NCI-H526 (cell line): ENCODE results near the gene SLC2A13.
"Not testable (repeated sequence)": the region's sequence is repeated elsewhere in the genome, so short reads cannot be mapped to it uniquely, and the experiment has no call there.

Experiments used
- DNase-seq, 2 experiments: peaks; one replicate each; lab custom pipeline; 2025; lab: John Stamatoyannopoulos, UW

Gene SLC2A13

GRCh38 chr12:39928181-39928899 is 177.5 kb downstream of the SLC2A13 start:
- DNase-seq, result no peak

DNA sequence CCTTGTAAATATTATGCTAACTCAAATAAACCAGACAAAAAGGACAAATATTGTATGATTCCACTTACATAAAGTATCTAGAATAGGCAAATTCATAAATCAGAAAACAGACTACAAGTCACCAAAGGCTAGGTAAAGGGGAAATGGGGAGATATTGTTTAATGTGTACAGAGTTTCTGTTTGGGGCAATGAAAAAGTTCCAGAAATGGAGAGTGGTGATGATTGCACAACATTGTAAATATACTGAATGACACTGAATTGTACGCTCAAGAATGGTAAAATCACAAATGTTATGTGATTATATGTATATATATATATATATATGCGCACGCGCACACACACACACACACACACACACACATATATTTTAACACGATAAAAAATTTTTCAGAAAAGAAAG is 182.5 kb downstream of the SLC2A13 start:
- no peak for DNase-seq

DNA sequence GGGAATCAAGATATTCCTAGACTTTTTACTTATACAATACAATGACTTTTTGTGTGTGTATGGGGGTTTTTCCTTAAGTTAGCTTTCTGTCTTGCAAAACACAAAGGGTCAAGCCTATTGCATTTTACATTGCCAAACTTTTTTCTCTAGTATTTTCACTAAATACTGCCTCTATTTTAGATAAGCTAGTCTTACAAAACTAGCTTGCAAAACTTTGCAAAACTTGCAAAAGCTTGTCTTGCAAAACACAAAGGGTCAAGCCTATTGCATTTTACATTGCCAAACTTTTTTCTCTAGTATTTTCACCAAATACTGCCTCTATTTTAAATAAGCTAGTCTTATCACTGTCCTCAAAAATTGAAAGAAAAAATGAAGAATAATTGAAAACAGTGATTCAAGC is 183.3 kb downstream of the SLC2A13 start:
- not testable (repeated sequence) for DNase-seq

- no peak for DNase-seq
Measured at GRCh38 chr12:39920647-39921046, 185.2 kb downstream of the SLC2A13 start.

GRCh38 chr12:39920222-39920621 is 185.7 kb downstream of the SLC2A13 start:
- DNase-seq, result no peak

- DNase-seq, result no peak
Measured at GRCh38 chr12:39919790-39920189, 186.1 kb downstream of the SLC2A13 start.

DNA sequence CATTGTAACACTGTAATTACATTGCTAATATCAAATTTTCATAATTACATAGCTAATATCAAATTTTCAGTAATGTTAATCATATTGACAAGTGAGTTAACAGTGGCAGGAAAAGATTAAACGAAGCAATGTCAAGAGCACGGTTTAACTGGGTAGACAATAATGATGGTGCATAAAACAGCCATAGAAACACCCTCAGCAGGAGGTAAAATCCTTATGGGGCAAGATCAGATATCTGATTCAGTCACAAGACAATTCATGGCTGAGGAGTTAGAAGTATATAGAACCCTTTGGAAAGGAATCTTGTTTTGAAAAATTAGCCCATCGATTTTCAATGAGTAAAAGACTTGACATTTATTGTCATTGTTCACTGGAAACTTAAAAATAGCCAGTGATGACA is 190.6 kb downstream of the SLC2A13 start:
- no peak for DNase-seq

DNA sequence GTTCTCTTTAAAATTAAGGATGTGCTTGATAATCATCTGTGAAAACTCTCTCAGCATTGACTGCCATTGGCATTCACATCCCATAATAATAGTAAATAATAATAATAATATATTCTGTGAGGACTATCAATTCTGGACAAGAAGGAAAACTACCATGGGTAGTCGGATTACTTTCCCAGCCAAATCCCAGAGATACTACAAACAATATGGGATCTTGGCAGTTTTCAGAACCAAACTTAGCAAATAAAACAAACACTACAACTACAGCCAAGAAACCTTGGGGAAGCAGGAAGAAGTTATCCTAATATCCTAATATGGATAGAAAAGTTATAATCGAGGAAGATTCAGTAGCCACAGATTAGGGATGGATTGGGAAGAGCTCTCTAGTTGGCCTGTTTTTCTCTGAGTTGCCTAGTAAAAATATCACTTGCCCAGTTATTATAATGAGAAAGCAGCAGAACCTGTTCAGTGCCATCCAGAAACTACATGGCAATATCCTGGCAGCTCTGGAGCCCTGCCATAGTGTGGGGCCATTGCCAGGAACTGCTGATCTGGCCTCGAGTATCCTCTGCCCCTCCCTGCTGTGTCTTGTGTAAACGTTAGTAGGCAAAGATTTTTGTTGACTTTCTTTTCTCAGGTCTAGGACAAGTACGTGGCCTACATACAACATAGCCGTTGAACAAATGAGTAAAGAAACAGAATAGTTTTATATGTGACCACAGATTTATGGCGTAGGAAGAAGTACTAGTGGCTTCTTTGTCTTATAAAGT is 193.5 kb downstream of the SLC2A13 start:
- peak in 1 of 2 experiments; percentile 0 for DNase-seq

DNA sequence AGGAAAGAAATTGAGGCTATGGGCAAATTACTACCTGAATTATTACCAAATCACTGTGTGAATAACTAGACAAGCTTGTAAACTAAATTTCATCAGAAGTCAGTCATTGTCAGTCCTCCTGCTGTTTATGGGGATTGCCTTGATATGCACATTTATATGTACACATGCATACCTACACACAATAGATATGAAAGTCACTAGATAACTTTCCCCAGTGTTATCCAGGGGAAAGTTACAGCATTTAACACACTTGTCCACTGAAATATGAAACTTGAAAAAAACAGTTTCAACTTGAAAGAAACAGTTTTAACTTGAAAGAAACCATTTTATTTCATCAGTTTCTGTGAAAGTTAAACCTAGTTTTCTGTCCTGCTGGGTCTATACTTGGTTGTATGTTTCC is 199.6 kb downstream of the SLC2A13 start:
- DNase-seq, result no peak

DNA sequence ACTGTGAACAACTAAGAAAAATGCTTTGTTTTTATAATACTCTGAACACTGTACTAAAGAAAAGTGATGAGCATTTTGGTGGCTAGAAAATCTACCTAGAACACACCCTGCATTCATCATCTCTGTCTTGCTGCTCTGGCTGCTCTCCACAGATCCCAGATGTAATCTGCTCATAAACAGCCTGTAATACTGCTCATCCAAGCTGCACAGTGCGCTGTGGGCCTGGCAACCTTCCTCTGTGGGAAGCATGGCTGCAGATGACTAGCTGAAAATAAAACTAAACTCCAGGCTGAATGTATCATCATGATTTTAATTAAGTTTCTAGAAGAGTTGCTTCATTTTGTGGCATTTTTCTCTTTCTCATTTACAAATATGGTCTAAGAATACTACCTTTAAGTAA is 200.7 kb downstream of the SLC2A13 start:
- no peak for DNase-seq

DNA sequence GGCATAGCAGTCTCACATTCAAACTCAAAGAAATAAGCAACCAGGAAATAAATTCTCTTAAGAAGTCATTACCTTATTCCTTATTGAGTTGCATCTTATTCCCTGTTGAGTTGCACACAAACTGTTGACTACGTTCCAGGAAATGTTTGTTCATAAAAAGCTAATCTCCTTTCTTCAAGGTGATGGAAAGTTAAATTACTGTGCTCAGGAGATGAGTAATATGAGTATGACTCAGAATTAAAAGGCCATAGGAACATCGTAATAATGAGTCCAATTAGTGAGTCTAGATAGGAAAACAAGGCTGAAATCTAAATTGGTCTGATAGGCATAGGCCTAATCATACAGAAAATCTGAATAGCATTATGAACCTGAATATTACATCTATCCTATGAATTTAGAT is 203.1 kb downstream of the SLC2A13 start:
- no peak for DNase-seq

- no peak for DNase-seq
Measured at GRCh38 chr12:39897315-39897714, 208.6 kb downstream of the SLC2A13 start.

DNA sequence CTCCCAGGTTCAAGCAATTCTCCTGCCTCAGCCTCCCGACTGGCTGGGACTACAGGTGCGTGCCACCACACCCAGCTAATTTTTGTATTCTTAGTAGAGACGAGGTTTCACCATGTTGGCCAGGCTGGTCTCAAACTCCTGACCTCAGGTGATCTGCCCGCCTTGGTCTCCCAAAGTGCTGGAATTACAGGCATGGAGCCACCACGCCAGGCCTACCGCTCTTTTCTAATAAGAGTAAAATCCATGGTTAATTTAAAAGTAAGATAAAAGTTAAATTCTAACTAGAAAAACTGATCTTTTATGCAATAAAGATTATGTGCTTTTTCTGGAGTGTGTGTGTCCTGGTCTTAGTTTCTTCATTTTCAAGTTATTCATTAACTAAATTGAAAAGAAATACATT is 212.5 kb downstream of the SLC2A13 start:
- DNase-seq, result not testable (repeated sequence)

DNA sequence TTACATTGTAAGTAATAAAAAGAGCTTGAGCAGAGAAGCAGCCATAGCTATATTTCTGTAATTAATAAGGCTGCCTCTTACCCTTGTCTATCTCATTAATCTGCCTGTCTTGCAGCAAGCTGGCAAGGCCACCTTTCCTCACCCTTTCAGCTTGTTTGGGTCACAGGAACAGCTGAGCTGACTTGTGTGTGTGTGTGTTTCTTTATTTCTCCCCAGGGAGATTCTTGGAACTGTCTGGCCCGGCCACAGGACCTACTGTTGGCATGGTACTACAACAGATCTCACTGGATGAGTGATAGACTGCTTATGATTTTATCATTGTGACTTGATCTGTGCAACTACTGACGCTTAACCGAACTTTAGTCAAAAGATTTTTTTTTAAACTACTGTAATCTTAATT is 213.7 kb downstream of the SLC2A13 start:
- DNase-seq, result peak; percentile 39 to 42

GRCh38 chr12:39887856-39888255 is 218.0 kb downstream of the SLC2A13 start:
- no peak for DNase-seq

GRCh38 chr12:39886106-39886505 is 219.8 kb downstream of the SLC2A13 start:
- no peak for DNase-seq

DNA sequence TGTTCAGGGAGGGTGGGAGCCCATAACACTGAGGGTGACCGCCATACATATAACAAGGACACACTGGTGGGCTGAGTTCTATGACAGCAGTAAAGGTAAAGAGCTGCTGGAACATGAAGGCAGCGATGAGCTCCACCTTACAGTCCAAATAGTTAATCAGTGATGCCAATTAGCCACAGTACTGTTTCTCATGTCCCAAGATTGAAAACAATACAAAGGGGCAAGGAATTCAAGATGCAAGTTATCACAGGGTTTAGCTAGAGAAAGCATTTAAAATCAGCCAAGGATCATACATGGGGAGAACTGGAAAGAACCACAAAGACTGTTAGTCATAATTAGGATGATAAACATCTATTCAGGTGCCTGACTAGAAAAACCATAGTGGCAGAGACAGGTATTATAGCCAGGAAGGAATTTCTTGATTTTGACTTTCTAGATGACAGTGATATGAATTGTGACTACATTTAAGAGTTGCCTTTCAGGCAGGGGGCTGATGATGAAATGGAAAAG is 221.2 kb downstream of the SLC2A13 start:
- DNase-seq, result no peak

DNA sequence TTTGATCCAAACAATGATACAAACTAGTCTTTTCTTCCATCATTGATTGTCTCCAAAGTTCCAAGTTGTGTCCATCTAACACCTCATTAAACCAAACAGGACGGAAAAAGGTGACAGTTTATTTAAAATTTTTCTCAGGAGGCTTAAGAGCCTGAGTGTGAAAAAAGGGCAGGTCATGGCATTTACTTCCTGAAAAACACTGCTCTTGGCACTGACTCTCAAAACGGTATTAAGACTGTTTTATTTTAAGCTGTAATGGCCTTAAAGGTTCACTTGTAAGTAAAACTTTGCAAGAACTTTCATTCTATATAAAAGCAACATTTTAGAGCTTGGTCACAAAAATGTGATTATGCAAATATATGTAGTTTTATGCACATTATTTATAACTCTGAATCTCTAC is 222.5 kb downstream of the SLC2A13 start:
- no peak for DNase-seq

DNA sequence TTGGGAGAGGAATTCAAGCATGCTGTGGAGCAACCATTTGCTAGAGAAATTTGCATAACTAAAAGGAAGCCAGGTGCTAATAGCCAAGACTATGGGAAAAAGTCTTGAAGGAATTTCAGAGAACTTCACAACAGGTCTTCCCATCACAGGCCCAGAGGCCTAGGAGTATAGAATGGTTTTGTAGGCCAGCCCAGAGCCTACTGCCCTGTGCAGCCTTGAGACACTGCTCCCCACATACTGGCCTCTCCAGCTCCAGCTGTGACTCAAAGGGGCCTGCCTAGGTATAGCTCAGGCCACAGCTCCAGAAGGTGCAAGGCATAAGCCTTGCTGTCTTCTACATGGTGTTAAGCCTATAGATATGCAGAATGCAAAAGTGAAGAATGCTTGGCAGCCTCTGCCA is 227.1 kb downstream of the SLC2A13 start:
- DNase-seq, result no peak

DNA sequence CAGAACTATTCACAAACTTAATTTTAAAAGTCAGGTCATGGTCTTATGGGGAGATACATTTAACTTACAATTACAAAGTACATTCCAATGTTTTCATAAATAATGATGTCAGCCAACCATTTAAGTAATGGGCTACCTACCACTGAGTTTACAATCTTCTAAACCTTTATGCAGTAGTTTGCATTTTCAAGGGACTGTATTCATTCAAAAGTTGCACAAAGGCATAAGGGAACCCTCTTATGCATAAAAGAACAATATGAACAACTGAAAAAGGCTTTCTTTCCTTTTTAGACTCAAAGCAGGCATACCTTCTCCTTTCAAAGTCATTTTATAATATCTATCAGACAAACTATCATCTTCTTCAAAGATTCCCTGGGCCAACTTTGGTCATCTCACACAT is 230.2 kb downstream of the SLC2A13 start:
- no peak for DNase-seq

DNA sequence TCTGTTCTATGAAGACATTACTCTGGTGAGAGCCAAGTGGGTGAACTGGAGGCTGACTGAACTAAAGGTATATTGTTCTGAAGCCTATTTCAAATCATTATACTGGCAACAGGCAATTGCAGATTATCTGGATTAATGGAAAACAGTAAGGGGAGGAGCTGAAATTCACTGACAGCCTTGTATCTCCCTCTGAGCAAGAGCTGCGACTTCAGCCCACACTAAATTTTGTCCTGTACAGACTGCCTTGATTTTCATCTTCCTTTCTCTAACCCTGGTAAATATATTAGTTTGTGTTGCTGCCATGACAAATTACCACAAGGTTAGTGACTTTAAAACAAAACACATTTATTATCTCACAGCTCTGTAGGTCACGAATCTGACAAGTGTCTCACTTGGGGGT is 231.1 kb downstream of the SLC2A13 start:
- DNase-seq, result no peak

DNA sequence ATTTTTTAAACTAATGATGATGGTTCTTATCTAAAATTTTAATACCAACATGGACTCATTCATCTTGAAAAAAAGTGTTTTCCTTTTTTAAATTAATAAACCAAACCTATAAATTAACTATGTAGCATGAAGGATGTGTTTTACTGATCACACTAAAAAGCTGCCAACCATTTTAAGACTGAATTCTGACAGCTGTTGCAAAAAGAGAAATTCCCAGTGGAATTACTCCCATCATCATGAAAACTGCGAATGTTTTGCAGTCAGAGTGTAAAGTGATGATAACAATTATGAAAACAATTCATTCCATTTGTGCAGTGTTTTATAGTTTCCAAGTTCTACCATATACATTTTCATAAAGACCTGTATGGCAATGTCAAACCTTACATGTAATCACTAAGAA is 232.8 kb downstream of the SLC2A13 start:
- no peak for DNase-seq

DNA sequence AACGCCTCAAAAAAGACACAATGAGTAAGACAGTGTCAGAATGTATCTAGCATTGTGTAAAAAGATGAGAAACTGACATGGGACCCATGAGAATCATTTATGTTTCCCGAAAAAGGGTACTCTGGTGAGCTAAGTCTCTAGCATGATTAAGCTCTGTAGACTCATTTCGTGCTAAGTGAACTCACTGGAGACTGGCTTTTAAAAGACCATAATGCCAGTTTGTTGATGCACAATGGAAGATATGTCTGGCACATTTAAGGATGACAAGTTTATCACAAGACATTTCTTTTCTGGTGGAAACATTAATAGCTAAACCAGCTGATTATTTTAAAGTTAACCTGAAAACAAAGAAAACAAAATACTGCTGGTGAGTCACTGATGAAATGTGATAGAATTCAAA is 233.5 kb downstream of the SLC2A13 start:
- DNase-seq, result no peak
